ENCODE data around the gene PDE9A. TPM values are rescaled to one million over a fixed set of nuclear protein-coding genes. Genes with fewer than 3 reads are reported as not detected.

The PDE9A gene
- total RNA-seq, 1 donor from 2014 or later: 17.5 TPM

- H3K4me3 Mint-ChIP-seq (ENCODE audit: low read depth): no peak overlapping the region
- peaks cover 4% of the 10 kb centered on the region for H3K27me3 Mint-ChIP-seq (ENCODE audit: low read depth)
- no peak overlapping the region for H3K27ac Mint-ChIP-seq
- H3K9me3 Mint-ChIP-seq: no peaks in the 10 kb centered on the region
- DNase-seq (ENCODE audit: low spot score): no peak
- peaks cover 4% of the 10 kb centered on the region for H3K36me3 Mint-ChIP-seq (ENCODE audit: low read depth)
- H3K4me1 Mint-ChIP-seq (ENCODE audit: low read depth): peaks cover 23% of the 10 kb centered on the region
- intact Hi-C loops (cut with micrococcal nuclease): no loop called here
These were observed 23.4 kb downstream of the PDE9A start for GRCh38 chr21:42676808-42677207.

GRCh38 chr21:42677339-42678321 lies 24.2 kb downstream of the PDE9A start:
- Mint-ChIP-seq H3K9me3 (no peaks in the 10 kb centered on the region), H3K4me3 (ENCODE audit: low read depth) (no peak overlapping the region), H3K27ac (no peak overlapping the region), H3K4me1 (ENCODE audit: low read depth) (peaks cover 31% of the 10 kb centered on the region), H3K36me3 (ENCODE audit: low read depth) (peaks cover 4% of the 10 kb centered on the region), H3K27me3 (ENCODE audit: low read depth) (peaks cover 4% of the 10 kb centered on the region)
- intact Hi-C loops (cut with micrococcal nuclease): no loop called here
- no peak for DNase-seq (ENCODE audit: low spot score)

DNA sequence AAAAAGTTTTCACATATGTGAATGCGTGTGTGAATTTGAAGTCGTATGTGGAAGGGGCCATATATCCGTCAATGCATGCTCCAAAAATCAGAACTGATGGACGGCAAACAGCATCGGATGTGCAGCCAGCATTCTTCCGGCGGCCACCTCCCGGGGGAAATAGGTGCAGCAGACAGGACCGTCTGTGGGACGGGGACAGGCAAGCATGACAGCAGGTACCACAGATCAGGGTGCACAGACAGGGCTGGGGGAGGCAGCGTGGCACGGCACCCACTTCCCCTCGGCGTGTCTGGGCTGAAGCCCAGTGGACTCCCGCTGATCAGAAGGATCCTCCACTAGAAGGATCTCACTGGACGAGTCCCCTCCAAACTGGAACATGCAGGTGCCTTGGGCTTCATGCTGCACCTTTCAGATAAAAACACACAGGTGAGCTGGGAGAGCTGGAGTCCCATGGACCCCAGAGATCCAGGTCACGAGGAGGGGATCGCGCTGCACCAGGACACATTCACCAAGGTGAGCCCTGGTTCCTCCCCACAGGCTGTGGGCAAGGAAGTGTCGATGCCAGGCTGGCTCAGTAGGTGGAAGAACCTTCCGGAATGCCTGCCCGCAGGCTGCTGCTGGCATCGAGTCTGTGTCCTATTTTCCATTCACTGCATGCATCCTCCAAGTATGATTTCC lies 25.3 kb downstream of the PDE9A start:
- intact Hi-C loops (cut with micrococcal nuclease): no loop called here
- peaks cover 4% of the 10 kb centered on the region for H3K36me3 Mint-ChIP-seq (ENCODE audit: low read depth)
- H3K9me3 Mint-ChIP-seq: no peaks in the 10 kb centered on the region
- peaks cover 4% of the 10 kb centered on the region for H3K27me3 Mint-ChIP-seq (ENCODE audit: low read depth)
- no peak overlapping the region for H3K4me3 Mint-ChIP-seq (ENCODE audit: low read depth)
- H3K4me1 Mint-ChIP-seq (ENCODE audit: low read depth): peaks cover 42% of the 10 kb centered on the region
- no peak for DNase-seq (ENCODE audit: low spot score)
- H3K27ac Mint-ChIP-seq: no peak overlapping the region

- Mint-ChIP-seq H3K4me1 (ENCODE audit: low read depth) (peaks cover 50% of the 10 kb centered on the region), H3K9me3 (no peaks in the 10 kb centered on the region), H3K36me3 (ENCODE audit: low read depth) (peaks cover 4% of the 10 kb centered on the region), H3K4me3 (ENCODE audit: low read depth) (no peak overlapping the region), H3K27me3 (ENCODE audit: low read depth) (peaks cover 4% of the 10 kb centered on the region), H3K27ac (no peak overlapping the region)
- intact Hi-C loops (cut with micrococcal nuclease): loop anchor here (5.0 kb wide), 4 partner anchors 62 to 153 kb away; no protein-coding TSS in a partner anchor
- no peak for DNase-seq (ENCODE audit: low spot score)
These were observed 26.1 kb downstream of the PDE9A start for GRCh38 chr21:42679319-42680057.

GRCh38 chr21:42680058-42680330 lies 26.6 kb downstream of the PDE9A start:
- no peak for DNase-seq (ENCODE audit: low spot score)
- Mint-ChIP-seq H3K9me3 (no peaks in the 10 kb centered on the region), H3K27ac (no peak overlapping the region), H3K27me3 (ENCODE audit: low read depth) (peaks cover 4% of the 10 kb centered on the region), H3K4me1 (ENCODE audit: low read depth) (peaks cover 53% of the 10 kb centered on the region), H3K4me3 (ENCODE audit: low read depth) (no peak overlapping the region), H3K36me3 (ENCODE audit: low read depth) (peaks cover 4% of the 10 kb centered on the region)
- intact Hi-C loops (cut with micrococcal nuclease): loop anchor here (5.0 kb wide), 4 partner anchors 63 to 153 kb away; no protein-coding TSS in a partner anchor

DNA sequence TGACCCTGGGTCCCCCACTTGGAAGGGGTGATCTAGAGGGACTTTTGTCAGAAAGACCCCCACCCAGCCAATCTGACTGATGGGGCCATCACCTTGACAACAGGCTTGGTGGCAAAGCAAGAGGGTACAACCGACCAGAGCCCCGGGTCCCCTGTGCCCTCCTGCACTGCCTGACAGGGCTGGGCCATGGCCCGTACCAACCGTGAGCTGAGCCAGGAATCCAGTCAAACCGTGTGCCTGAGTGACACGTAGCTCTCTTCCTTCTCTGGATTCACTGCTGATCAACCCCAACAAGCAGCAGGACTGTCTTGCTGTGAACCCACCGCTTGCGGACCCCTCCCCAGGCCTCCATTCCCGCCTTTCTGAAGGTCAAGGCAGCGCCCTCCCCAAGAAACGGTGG lies 27.0 kb downstream of the PDE9A start:
- H3K36me3 Mint-ChIP-seq (ENCODE audit: low read depth): peaks cover 4% of the 10 kb centered on the region
- peaks cover 54% of the 10 kb centered on the region for H3K4me1 Mint-ChIP-seq (ENCODE audit: low read depth)
- intact Hi-C loops (cut with micrococcal nuclease): loop anchor here (5.0 kb wide), 4 partner anchors 63 to 153 kb away; no protein-coding TSS in a partner anchor
- H3K4me3 Mint-ChIP-seq (ENCODE audit: low read depth): no peak overlapping the region
- H3K9me3 Mint-ChIP-seq: no peaks in the 10 kb centered on the region
- peaks cover 4% of the 10 kb centered on the region for H3K27me3 Mint-ChIP-seq (ENCODE audit: low read depth)
- no peak overlapping the region for H3K27ac Mint-ChIP-seq
- DNase-seq (ENCODE audit: low spot score): no peak

- DNase-seq (ENCODE audit: low spot score): no peak
- peaks cover 4% of the 10 kb centered on the region for H3K27me3 Mint-ChIP-seq (ENCODE audit: low read depth)
- H3K27ac Mint-ChIP-seq: peak overlapping the region; percentile 24
- no peaks in the 10 kb centered on the region for H3K9me3 Mint-ChIP-seq
- peaks cover 4% of the 10 kb centered on the region for H3K36me3 Mint-ChIP-seq (ENCODE audit: low read depth)
- H3K4me3 Mint-ChIP-seq (ENCODE audit: low read depth): peak overlapping the region; percentile 33
- H3K4me1 Mint-ChIP-seq (ENCODE audit: low read depth): peaks cover 55% of the 10 kb centered on the region
- intact Hi-C loops (cut with micrococcal nuclease): loop anchor here (5.0 kb wide), 4 partner anchors 64 to 154 kb away; no protein-coding TSS in a partner anchor
These were observed 28.1 kb downstream of the PDE9A start for GRCh38 chr21:42681296-42682206.

GRCh38 chr21:42682661-42683210 lies 29.3 kb downstream of the PDE9A start:
- peaks cover 55% of the 10 kb centered on the region for H3K4me1 Mint-ChIP-seq (ENCODE audit: low read depth)
- DNase-seq (ENCODE audit: low spot score): no peak

DNA sequence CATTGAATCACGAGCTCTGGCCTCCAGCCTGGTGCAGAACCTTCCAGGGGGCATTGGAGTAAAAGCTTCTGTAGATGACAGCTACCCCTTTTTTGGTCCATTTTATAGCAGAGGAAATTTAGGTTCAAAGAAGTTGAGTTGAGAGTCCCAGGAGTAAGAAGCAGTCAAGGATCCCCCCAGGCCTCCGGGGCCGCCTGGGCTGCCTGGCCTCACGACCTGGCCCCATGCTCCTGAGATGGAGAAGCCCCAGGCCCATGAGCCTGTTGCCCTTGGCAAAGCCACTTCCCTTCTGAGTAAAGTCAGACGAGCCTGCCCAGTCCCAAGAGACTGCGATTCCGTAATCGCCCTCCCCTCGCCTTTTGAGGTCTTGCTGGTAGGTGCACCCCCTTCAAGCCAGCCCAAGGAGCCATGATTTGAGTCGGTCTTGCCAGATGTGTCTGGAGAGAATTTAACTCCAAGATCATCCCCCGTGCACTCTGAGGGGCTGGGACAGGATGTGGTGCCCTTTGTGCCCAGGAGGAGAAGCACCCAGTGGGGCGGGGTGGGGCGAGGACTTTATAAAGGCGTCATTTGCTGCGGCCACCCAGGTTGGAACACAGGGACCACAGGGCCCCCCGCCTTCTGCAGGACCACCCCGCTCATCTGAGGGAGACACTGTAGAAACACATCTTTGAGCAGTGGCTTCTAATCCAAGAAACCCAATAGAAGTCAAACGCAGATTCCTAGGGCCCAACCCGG lies 30.1 kb downstream of the PDE9A start:
- Mint-ChIP-seq H3K27ac (peak overlapping the region; percentile 100), H3K9me3 (no peaks in the 10 kb centered on the region), H3K4me1 (ENCODE audit: low read depth) (peaks cover 48% of the 10 kb centered on the region), H3K27me3 (ENCODE audit: low read depth) (peaks cover under 1% of the 10 kb centered on the region), H3K36me3 (ENCODE audit: low read depth) (peaks cover 4% of the 10 kb centered on the region), H3K4me3 (ENCODE audit: low read depth) (peak overlapping the region; percentile 84)
- no peak for DNase-seq (ENCODE audit: low spot score)
- intact Hi-C loops (cut with micrococcal nuclease): loop anchor here (2.0 to 5.0 kb wide), 6 partner anchors 29 to 156 kb away; no protein-coding TSS in a partner anchor

More at GRCh38 chr21:42682661-42683210, 29.3 kb downstream of the PDE9A start:
- H3K9me3 Mint-ChIP-seq: no peaks in the 10 kb centered on the region
- H3K4me3 Mint-ChIP-seq (ENCODE audit: low read depth): peak overlapping the region; percentile 18
- H3K36me3 Mint-ChIP-seq (ENCODE audit: low read depth): peaks cover 4% of the 10 kb centered on the region
- intact Hi-C loops (cut with micrococcal nuclease): loop anchor here (5.0 kb wide), 4 partner anchors 65 to 155 kb away; no protein-coding TSS in a partner anchor
- peak overlapping the region; percentile 100 for H3K27ac Mint-ChIP-seq
- H3K27me3 Mint-ChIP-seq (ENCODE audit: low read depth): peaks cover 4% of the 10 kb centered on the region

DNA sequence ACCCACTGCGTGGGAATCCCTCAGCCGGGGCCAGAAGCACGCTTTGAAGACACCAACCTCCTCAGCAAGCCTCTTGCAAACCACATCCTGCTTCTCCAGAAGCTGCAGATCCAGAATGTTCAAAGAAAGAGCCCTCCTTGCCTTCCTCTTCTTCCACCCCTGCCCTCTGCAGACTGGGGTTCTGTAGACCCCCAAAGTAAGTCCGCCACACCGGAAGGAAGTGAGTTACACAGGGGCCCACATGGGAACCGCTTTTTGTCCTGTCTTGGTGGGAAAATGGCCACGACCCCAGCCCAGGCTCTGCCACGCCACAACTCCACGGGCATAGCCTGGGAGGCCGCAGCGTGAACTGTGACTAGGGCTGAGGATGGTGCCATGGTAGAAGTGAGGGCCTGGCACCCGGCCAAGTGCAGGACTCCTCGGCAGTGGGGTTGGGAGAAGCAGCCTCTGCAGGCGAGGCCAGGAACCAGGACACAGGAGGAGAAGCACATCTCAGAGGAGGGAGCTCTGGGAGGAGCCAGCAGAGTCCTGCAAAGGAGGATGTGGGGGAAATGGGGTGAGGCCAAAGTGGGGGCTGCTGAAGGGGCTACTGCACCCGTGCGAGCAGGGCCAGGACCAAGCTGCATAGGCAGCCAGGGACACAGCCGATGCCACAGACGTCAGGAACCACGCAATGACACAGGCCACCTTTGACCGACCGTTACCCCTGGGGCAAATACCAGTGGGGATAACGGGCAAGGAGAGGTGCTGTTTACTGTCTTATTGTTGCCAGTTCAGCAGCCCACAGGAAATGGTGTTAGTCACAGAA lies 30.9 kb downstream of the PDE9A start:
- peak; percentile 56 for DNase-seq (ENCODE audit: low spot score)
- Mint-ChIP-seq H3K9me3 (no peaks in the 10 kb centered on the region), H3K27ac (peak overlapping the region; percentile 100), H3K36me3 (ENCODE audit: low read depth) (peaks cover 3% of the 10 kb centered on the region), H3K27me3 (ENCODE audit: low read depth) (no peaks in the 10 kb centered on the region), H3K4me1 (ENCODE audit: low read depth) (peaks cover 47% of the 10 kb centered on the region), H3K4me3 (ENCODE audit: low read depth) (peak overlapping the region; percentile 84)
- intact Hi-C loops (cut with micrococcal nuclease): loop anchor here (2.0 to 5.0 kb wide), 6 partner anchors 30 to 157 kb away; no protein-coding TSS in a partner anchor
